Lower leg skin (tissue), 4 donors: ENCODE results near the gene SLC35E2B. TPM values are rescaled to one million over a fixed set of nuclear protein-coding genes. Genes with fewer than 3 reads are reported as not detected.

Source experiments
- DNase-seq, 2 donors: peaks; one replicate each; pipeline ENCODE4 v3.0.0-alpha.2; 2019; ENCODE audit warnings: low spot score in 2 of 2
- H3K4me3 ChIP-seq: fragments of 200-600 bp; sonication (generic); 2 replicates; pipeline ENCODE4 v1.5.1; 2017; ENCODE audit warnings: mild to moderate bottlenecking, low read depth; ENCODE audit not compliant: poor library complexity, severe bottlenecking
- CTCF ChIP-seq, 3 donors: fragments of 450-650 bp; IDR thresholded peaks; one replicate each; pipeline ENCODE4 v1.5.1; 2016; ENCODE audit warnings: antibody characterized with exemption in 3 of 3, mild to moderate bottlenecking in 3 of 3, moderate library complexity in 2 of 3
- POLR2A ChIP-seq, 2 donors: fragments of 450-650 bp; IDR thresholded peaks; one replicate each; pipeline ENCODE4 v1.6.1; 2016 to 2017; ENCODE audit warnings: antibody characterized with exemption in 2 of 2, mild to moderate bottlenecking in 1 of 2, moderate library complexity in 1 of 2
- WGBS, 2 donors: methylation state at CpG; one replicate each; pipeline ENCODE4 v1.1.5; 2018; 5-methylcytosine and 5-hydroxymethylcytosine counted together
- intact Hi-C: fragments of 100-400 bp; cut with DNase I; formaldehyde crosslinking; loops from one replicate; pipeline ENCODE4 v1.15.0; 2023; ENCODE audit warnings: low total_unique reads
- total RNA-seq, 4 donors: library from RNA; depleted of rRNA; stranded (reverse); fragments of >200 nt; gene quantifications; one replicate each; pipeline ENCODE4 v1.1.0, GENCODE V29; 2016

Gene SLC35E2B
- total RNA-seq, 4 donors from 2014 or later: 16.1 to 48.4 (median 31.4) TPM

- H3K4me3 ChIP-seq: no peak overlapping the region
- WGBS, 2 donors: 82 to 84% methylated on average over 35 to 38 of the region's 38 CpGs
- intact Hi-C loops: no loop called here
- DNase-seq: no peak
- TF ChIP-seq CTCF (IDR thresholded peaks at IDR 0.05): no peak
- no peak for TF ChIP-seq POLR2A (IDR thresholded peaks at IDR 0.05)
These were observed 67.9 kb downstream of the SLC35E2B start for GRCh38 chr1:1624443-1625403.

DNA sequence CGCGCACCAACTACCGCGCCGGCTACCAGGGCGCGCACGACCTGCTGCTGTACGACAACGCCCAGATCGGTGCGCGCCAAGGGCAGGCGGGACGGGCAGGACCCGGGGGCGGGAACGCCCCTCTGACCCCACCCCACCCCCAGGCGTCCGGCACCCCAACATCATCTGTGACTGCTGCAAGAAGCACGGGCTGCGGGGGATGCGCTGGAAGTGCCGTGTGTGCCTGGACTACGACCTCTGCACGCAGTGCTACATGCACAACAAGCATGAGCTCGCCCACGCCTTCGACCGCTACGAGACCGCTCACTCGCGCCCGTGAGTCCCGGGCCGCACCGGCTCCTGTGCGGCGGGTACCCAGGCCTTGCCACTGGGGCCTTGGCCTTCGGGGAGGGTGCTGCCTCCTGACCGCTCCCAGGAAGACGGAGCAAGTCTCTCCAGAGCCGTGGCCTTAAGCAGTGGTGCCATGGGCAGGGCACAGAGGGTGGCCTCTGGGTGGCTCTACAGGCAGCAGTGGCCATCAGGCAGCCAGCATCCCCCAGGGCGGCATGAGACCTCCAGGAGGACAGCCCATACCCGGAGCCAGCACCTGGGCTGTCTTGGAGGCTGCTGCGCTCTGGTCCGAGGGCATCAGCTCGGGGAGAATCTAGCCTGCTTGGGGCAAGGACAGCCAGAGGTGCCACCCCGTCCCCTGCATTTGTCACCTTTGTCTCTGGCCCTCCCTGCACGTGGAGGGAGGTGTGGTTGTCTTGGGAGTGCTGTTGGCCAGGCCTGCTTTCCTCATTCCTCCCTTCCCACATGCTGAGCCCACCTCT is 68.8 kb downstream of the SLC35E2B start:
- no peak for DNase-seq
- no peak overlapping the region for H3K4me3 ChIP-seq
- no peak for TF ChIP-seq CTCF (IDR thresholded peaks at IDR 0.05)
- TF ChIP-seq POLR2A (IDR thresholded peaks at IDR 0.05): no peak
- intact Hi-C loops: no loop called here
- 86 to 89% methylated on average over 30 to 42 of the region's 51 CpGs for WGBS, 2 donors

- no peak overlapping the region for H3K4me3 ChIP-seq
- no peak for DNase-seq
- intact Hi-C loops: no loop called here
- TF ChIP-seq CTCF (IDR thresholded peaks at IDR 0.05) (no peak), POLR2A (IDR thresholded peaks at IDR 0.05) (no peak)
- WGBS, 2 donors: 91 to 93% methylated on average over 19 to 32 of the region's 33 CpGs
These were observed 69.4 kb downstream of the SLC35E2B start for GRCh38 chr1:1623181-1623630.

DNA sequence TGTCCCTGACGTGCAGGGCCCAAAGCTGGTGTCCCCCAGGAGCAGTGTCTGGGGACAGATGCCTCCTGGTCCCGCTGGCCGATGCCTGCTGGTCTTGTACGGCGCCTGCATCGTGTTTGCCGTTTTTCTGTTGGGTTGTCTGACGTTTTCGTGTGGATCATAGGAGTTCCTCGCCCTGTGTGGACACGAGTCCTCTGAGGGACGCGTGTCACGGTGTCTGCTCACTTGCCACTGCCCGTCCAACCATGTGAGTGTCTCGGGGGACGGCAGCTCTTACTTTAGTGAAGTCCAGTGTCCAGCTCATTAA is 69.9 kb downstream of the SLC35E2B start:
- no peak for DNase-seq
- no peak overlapping the region for H3K4me3 ChIP-seq
- intact Hi-C loops: no loop called here
- TF ChIP-seq POLR2A (IDR thresholded peaks at IDR 0.05) (no peak), CTCF (IDR thresholded peaks at IDR 0.05) (no peak)
- WGBS, 2 donors: 88 to 94% methylated on average over 10 to 17 of the region's 17 CpGs

- DNase-seq: no peak
- no peak overlapping the region for H3K4me3 ChIP-seq
- TF ChIP-seq POLR2A (IDR thresholded peaks at IDR 0.05): no peak
- no peak for TF ChIP-seq CTCF (IDR thresholded peaks at IDR 0.05)
- intact Hi-C loops: no loop called here
- 77 to 82% methylated on average over 20 to 21 of the region's 21 CpGs for WGBS, 2 donors
These were observed 70.4 kb downstream of the SLC35E2B start for GRCh38 chr1:1622010-1622787.
